Endothelial cell of umbilical vein (primary cell): ENCODE measurements around the gene CFAP46. TPM values are rescaled to one million over a fixed set of nuclear protein-coding genes. Genes with fewer than 3 reads are reported as not detected.

ENCODE experiments used
- BruUV-seq: library from RNA; stranded (reverse); fragments of 400-500 nt; replicated peaks from 2 replicates; lab custom pipeline; 2021; lab: Mats Ljungman, UMichigan
- CTCF ChIA-PET: fragments of 300-600, 350-600 bp; sonication (Branson Sonifier 250); formaldehyde crosslinking; loops from one replicate; lab custom pipeline; 2021; ENCODE audit warnings: antibody characterized with exemption, inconsistent platforms; lab: Charles Lee
- POLR2A ChIA-PET: fragments of 300-600, 350-600 bp; sonication (Branson Sonifier 250); formaldehyde crosslinking; loops from one replicate; lab custom pipeline; 2021; ENCODE audit warnings: antibody characterized with exemption, inconsistent platforms; lab: Charles Lee
- DNase-seq: peaks from one replicate; pipeline ENCODE4 v3.0.0-alpha.2; 2011; ENCODE audit warnings: low read depth, low spot score
- FAIRE-seq: peaks from 2 replicates; lab custom pipeline; 2011; peaks lifted over from hg19 to GRCh38; lab: Jason Lieb, UNC
- H2AFZ ChIP-seq: 2 replicates; pipeline ENCODE4 v1.6.0; 2012; ENCODE audit warnings: low read depth, low read length, control low read depth, inconsistent platforms
- H3K27ac ChIP-seq: 2 replicates; pipeline ENCODE4 v1.5.1; 2011; ENCODE audit warnings: low read depth, mild to moderate bottlenecking, control low read depth, low read length, moderate library complexity; ENCODE audit not compliant: insufficient read depth
- H3K27me3 ChIP-seq, 2 experiments: 2 replicates each; pipeline versions ENCODE4 v1.6.0 to v1.6.1; 2011; ENCODE audit warnings: low read length in 2 of 2, mixed read lengths in 1 of 2; ENCODE audit not compliant: control insufficient read depth in 2 of 2, insufficient read depth in 2 of 2
- H3K36me3 ChIP-seq, 2 experiments: 2 replicates in 1 of 2; 3 replicates in 1 of 2; pipeline ENCODE4 v1.5.1; 2011; ENCODE audit warnings: low read length in 2 of 2, mild to moderate bottlenecking in 1 of 2, moderate library complexity in 1 of 2; ENCODE audit not compliant: control insufficient read depth in 2 of 2, insufficient read depth in 2 of 2; ENCODE audit errors: extremely low read depth in 1 of 2
- H3K4me1 ChIP-seq: 3 replicates; pipeline ENCODE4 v1.5.1; 2011; ENCODE audit warnings: mild to moderate bottlenecking, low read length; ENCODE audit not compliant: control insufficient read depth, insufficient read depth; ENCODE audit errors: extremely low read depth
- H3K4me2 ChIP-seq: 2 replicates; pipeline ENCODE4 v1.6.1; 2011; ENCODE audit warnings: low read length, control low read depth, mixed read lengths; ENCODE audit not compliant: insufficient read depth
- H3K4me3 ChIP-seq, 3 experiments: fragments of 200-600 bp in 1 of 3; sonication (generic), shearing (Covaris generic) in 1 of 3; replicated peaks in 1 of 3; 2 replicates each; pipeline ENCODE4 v1.5.1; 2011 to 2016; ENCODE audit warnings: control low read depth in 3 of 3, low read length in 3 of 3, mild to moderate bottlenecking in 2 of 3, inconsistent platforms in 1 of 3, low read depth in 1 of 3, moderate library complexity in 1 of 3; ENCODE audit not compliant: insufficient read depth in 1 of 3
- H3K79me2 ChIP-seq: 2 replicates; pipeline ENCODE4 v1.6.0; 2012; ENCODE audit warnings: low read length, inconsistent platforms; ENCODE audit not compliant: control insufficient read depth, insufficient read depth
- H3K9ac ChIP-seq: replicated peaks from 2 replicates; pipeline ENCODE3; 2011; ENCODE audit warnings: low read length, control low read depth; ENCODE audit not compliant: insufficient read depth; ENCODE audit errors: extremely low read depth
- H3K9me1 ChIP-seq: replicated peaks from 3 replicates; pipeline ENCODE4 v1.6.0; 2011; ENCODE audit warnings: mild to moderate bottlenecking, low read length; ENCODE audit not compliant: control insufficient read depth, insufficient read depth; ENCODE audit errors: extremely low read depth
- H3K9me3 ChIP-seq: replicated peaks from 2 replicates; pipeline ENCODE4 v1.5.1; 2012; ENCODE audit warnings: low read length, inconsistent platforms; ENCODE audit not compliant: control insufficient read depth, insufficient read depth
- H4K20me1 ChIP-seq: replicated peaks from 2 replicates; pipeline ENCODE3; 2011; ENCODE audit warnings: mild to moderate bottlenecking, low read length; ENCODE audit not compliant: control insufficient read depth, insufficient read depth; ENCODE audit errors: extremely low read depth
- EZH2 ChIP-seq: IDR thresholded peaks from 2 replicates; pipeline ENCODE4 v1.6.1; 2012; ENCODE audit warnings: borderline replicate concordance, low read depth, mild to moderate bottlenecking, moderate library complexity, low read length, inconsistent platforms; ENCODE audit not compliant: severe bottlenecking
- FOS ChIP-seq: IDR thresholded peaks from 2 replicates; pipeline ENCODE4 v1.6.1; 2011; ENCODE audit warnings: mild to moderate bottlenecking, low read length, moderate library complexity, borderline replicate concordance; ENCODE audit not compliant: insufficient read depth
- GATA2 ChIP-seq: IDR thresholded peaks from 2 replicates; pipeline ENCODE4 v1.7.0; 2011; ENCODE audit warnings: low read depth, mild to moderate bottlenecking, moderate library complexity, mixed read lengths, low read length; ENCODE audit not compliant: insufficient read length, insufficient read depth
- JUN ChIP-seq: IDR thresholded peaks from 2 replicates; pipeline ENCODE4 v1.6.1; 2011; ENCODE audit warnings: borderline replicate concordance, low read depth; ENCODE audit not compliant: insufficient read length, insufficient read depth
- MAX ChIP-seq: IDR thresholded peaks from 2 replicates; pipeline ENCODE4 v1.6.1; 2011; ENCODE audit not compliant: insufficient read depth, insufficient read length
- MYC ChIP-seq: IDR thresholded peaks from one replicate; pipeline ENCODE4 v1.6.1; 2011; ENCODE audit warnings: mild to moderate bottlenecking, low read depth, low read length
- POLR2A ChIP-seq: IDR thresholded peaks from 2 replicates; pipeline ENCODE4 v1.6.1; 2012; ENCODE audit warnings: low read depth, mild to moderate bottlenecking, control low read depth, low read length
- POLR2AphosphoS5 ChIP-seq: IDR thresholded peaks from 2 replicates; pipeline ENCODE4 v1.6.1; 2012; ENCODE audit warnings: low read depth, mild to moderate bottlenecking, control low read depth, low read length, moderate library complexity; ENCODE audit not compliant: insufficient read depth
- dilution Hi-C: fragments of 300-500 bp; cut with MboI; formaldehyde crosslinking; loops from one replicate; pipeline ENCODE4 v1.15.0; 2019; ENCODE audit warnings: low sequenced_read_pairs; ENCODE audit not compliant: extremely low pct_ligation_motif_present
- intact Hi-C: fragments of 100-400 bp; cut with micrococcal nuclease; formaldehyde crosslinking; loops from one replicate; pipeline ENCODE4 v1.10.0; 2022
- polyA plus RNA-seq, 4 experiments: library from polyadenylated mRNA; depleted of rRNA in 3 of 4; stranded (reverse) in 3 of 4; unstranded in 1 of 4; fragments of >200 nt; gene quantifications; 2 replicates each; pipeline versions ENCODE4 v1.2.1 to v1.2.3, GENCODE V29; 2011 to 2012; ENCODE audit warnings: missing spikeins in 1 of 4
- total RNA-seq: library from RNA; stranded (reverse); gene quantifications from 2 replicates; pipeline ENCODE4 v1.2.3, GENCODE V29; 2021
- TF ChIP-seq, protein P1 (sequence below), 2 donors: IDR thresholded peaks; 1 replicate in 1 of 2; 2 replicates in 1 of 2; pipeline ENCODE4 v1.5.1; 2011; ENCODE audit warnings: low read length in 2 of 2, mild to moderate bottlenecking in 2 of 2, moderate library complexity in 2 of 2, control low read depth in 1 of 2, inconsistent platforms in 1 of 2, low read depth in 1 of 2; ENCODE audit not compliant: insufficient read depth in 1 of 2; ENCODE audit errors: extremely low read depth in 1 of 2

CFAP46 gene
- total and polyA plus RNA-seq, 2 donors (not counting 3 experiments of a cell fraction or from before 2014, with no cell fraction given) = 0.75 to 0.98 TPM

DNA sequence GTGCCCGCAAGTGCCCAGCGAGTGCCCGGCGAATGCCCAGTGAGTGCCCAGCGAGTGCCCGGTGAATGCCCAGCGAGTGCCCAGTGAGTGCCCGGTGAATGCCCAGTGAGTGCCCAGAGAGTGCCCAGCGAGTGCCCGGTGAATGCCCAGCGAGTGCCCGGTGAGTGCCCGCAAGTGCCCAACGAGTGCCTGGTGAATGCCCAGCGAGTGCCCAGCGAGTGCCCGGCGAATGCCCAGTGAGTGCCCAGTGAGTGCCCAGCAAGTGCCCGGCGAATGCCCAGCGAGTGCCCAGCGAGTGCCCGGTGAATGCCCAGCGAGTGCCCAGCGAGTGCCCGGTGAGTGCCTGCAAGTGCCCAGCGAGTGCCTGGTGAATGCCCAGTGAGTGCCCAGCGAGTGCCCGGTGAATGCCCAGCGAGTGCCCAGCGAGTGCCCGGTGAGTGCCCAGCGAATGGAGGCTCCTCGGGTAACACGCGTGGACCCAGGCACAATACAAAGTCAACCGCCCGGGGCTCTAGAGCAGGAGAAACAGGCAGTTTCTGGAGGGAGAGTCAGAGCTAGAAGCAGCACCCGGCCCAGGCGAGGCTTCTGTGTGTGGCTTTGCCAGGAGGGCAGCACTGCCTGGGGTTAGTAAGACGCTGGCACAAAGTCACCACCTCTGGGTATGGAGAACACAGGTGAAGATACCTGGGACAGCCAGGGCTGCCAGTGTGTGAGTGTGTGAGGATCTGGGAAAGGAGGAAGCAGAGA, 38.2 kb upstream of the CFAP46 start:
- CTCF ChIA-PET = no interaction called here
- BruUV-seq = no TSS peak
- H3K9me1 ChIP-seq = no peaks in the 10 kb centered on the region

More for the DNA sequence above, 38.2 kb upstream of the CFAP46 start:
- DNase-seq = no peak
- Histone ChIP-seq H3K36me3 (no peaks in the 10 kb centered on the region), H4K20me1 (no peaks in the 10 kb centered on the region), H3K27ac (no peak overlapping the region), H3K9me3 (no peaks in the 10 kb centered on the region), H3K27me3 (no peaks in the 10 kb centered on the region), H3K9ac (no peak overlapping the region), H3K4me3 (no peak overlapping the region), H2AFZ (no peak overlapping the region), H3K4me2 (no peak overlapping the region), H3K79me2 (no peaks in the 10 kb centered on the region), H3K4me1 (no peaks in the 10 kb centered on the region)
- dilution Hi-C loops = no loop called here
- TF ChIP-seq JUN (no peak), FOS (no peak), MAX (no peak), POLR2AphosphoS5 (no peak), POLR2A (no peak), MYC (no peak), EZH2 (no peak), GATA2 (no peak)
- TF ChIP-seq, protein P1, sequence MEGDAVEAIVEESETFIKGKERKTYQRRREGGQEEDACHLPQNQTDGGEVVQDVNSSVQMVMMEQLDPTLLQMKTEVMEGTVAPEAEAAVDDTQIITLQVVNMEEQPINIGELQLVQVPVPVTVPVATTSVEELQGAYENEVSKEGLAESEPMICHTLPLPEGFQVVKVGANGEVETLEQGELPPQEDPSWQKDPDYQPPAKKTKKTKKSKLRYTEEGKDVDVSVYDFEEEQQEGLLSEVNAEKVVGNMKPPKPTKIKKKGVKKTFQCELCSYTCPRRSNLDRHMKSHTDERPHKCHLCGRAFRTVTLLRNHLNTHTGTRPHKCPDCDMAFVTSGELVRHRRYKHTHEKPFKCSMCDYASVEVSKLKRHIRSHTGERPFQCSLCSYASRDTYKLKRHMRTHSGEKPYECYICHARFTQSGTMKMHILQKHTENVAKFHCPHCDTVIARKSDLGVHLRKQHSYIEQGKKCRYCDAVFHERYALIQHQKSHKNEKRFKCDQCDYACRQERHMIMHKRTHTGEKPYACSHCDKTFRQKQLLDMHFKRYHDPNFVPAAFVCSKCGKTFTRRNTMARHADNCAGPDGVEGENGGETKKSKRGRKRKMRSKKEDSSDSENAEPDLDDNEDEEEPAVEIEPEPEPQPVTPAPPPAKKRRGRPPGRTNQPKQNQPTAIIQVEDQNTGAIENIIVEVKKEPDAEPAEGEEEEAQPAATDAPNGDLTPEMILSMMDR (IDR thresholded peaks at IDR 0.05; ENCODE audit: extremely low read depth in 1 of 2, insufficient read depth in 1 of 2, low read depth in 1 of 2, low read length in 2 of 2) = no peak
- intact Hi-C loops = no loop called here
- FAIRE-seq = no peak
- POLR2A ChIA-PET = no interaction called here
